HepG2 (cell line): ENCODE measurements around the gene MAPK11. TPM values are rescaled to one million over a fixed set of nuclear protein-coding genes. Genes with fewer than 3 reads are reported as not detected.

Experiments used
- ATF7 ChIP-seq, 2 experiments: fragments of 450-650 bp in 1 of 2; sonication (generic) in 1 of 2; formaldehyde crosslinking in 1 of 2; IDR thresholded peaks; 2 replicates each; pipeline versions ENCODE4 v1.4.0 to v1.6.1; 2016 to 2020; ENCODE audit warnings: antibody characterized with exemption in 1 of 2, mild to moderate bottlenecking in 1 of 2, missing genetic modification reagents in 1 of 2
- CENPT ChIP-seq: sonication (generic); formaldehyde crosslinking; IDR thresholded peaks from 2 replicates; pipeline ENCODE4 v1.8.0; 2022; ENCODE audit warnings: low read depth, mild to moderate bottlenecking, moderate library complexity, missing genetic modification reagents
- CHCHD3 ChIP-seq: sonication (generic); formaldehyde crosslinking; IDR thresholded peaks from 2 replicates; pipeline ENCODE4 v1.8.0; 2022; ENCODE audit warnings: mild to moderate bottlenecking, missing genetic modification reagents, moderate library complexity
- DNMT1 ChIP-seq: sonication (generic); formaldehyde crosslinking; IDR thresholded peaks from 2 replicates; pipeline ENCODE4 v1.5.1; 2020; ENCODE audit warnings: mild to moderate bottlenecking, missing genetic modification reagents
- ELF1 ChIP-seq: sonication (generic); formaldehyde crosslinking; IDR thresholded peaks from 2 replicates; pipeline ENCODE4 v1.4.0; 2020; ENCODE audit warnings: missing genetic modification reagents
- HDAC2 ChIP-seq: sonication (generic); formaldehyde crosslinking; IDR thresholded peaks from 2 replicates; pipeline ENCODE4 v1.4.0; 2020; ENCODE audit warnings: missing genetic modification reagents
- HNF1B ChIP-seq: sonication (generic); formaldehyde crosslinking; IDR thresholded peaks from 2 replicates; pipeline ENCODE4 v1.5.1; 2020; ENCODE audit warnings: mild to moderate bottlenecking, moderate library complexity, missing genetic modification reagents
- HNRNPK ChIP-seq: fragments of 200-400 bp; formaldehyde crosslinking; IDR thresholded peaks from 2 replicates; pipeline ENCODE4 v1.6.1; 2018; ENCODE audit warnings: low read length, low read depth, moderate library complexity, mild to moderate bottlenecking; ENCODE audit not compliant: poor library complexity, severe bottlenecking
- HNRNPLL ChIP-seq: fragments of 200-400 bp; formaldehyde crosslinking; IDR thresholded peaks from 2 replicates; pipeline ENCODE4 v1.6.1; 2017; ENCODE audit warnings: mild to moderate bottlenecking, low read depth, low read length; ENCODE audit not compliant: poor library complexity, severe bottlenecking
- HOXA5 ChIP-seq: sonication (generic); formaldehyde crosslinking; IDR thresholded peaks from 2 replicates; pipeline ENCODE4 v1.4.0; 2020; ENCODE audit warnings: missing genetic modification reagents
- JDP2 ChIP-seq: sonication (generic); formaldehyde crosslinking; IDR thresholded peaks from 2 replicates; pipeline ENCODE4 v1.8.1; 2022; ENCODE audit warnings: missing genetic modification reagents, borderline replicate concordance
- MZF1 ChIP-seq: sonication (generic); formaldehyde crosslinking; IDR thresholded peaks from 2 replicates; pipeline ENCODE4 v1.8.1; 2023; ENCODE audit warnings: mild to moderate bottlenecking, missing genetic modification reagents, borderline replicate concordance
- NBN ChIP-seq: fragments of 450-650 bp; conservative IDR thresholded peaks from 2 replicates; pipeline ENCODE4 v1.6.1; 2017
- PBX2 ChIP-seq: IDR thresholded peaks from 2 replicates; pipeline ENCODE4 v1.6.1; 2016; ENCODE audit warnings: control low read depth
- SP140L ChIP-seq: sonication (generic); formaldehyde crosslinking; IDR thresholded peaks from 2 replicates; pipeline ENCODE4 v1.4.0; 2020; ENCODE audit warnings: missing genetic modification reagents, borderline replicate concordance
- WIZ ChIP-seq: sonication (generic); formaldehyde crosslinking; IDR thresholded peaks from 2 replicates; pipeline ENCODE4 v1.5.1; 2020; ENCODE audit warnings: mild to moderate bottlenecking, missing genetic modification reagents
- ZFP36L2 ChIP-seq: sonication (generic); formaldehyde crosslinking; IDR thresholded peaks from 2 replicates; pipeline ENCODE4 v1.4.0; 2020; ENCODE audit warnings: missing genetic modification reagents
- ZFX ChIP-seq: sonication (generic); formaldehyde crosslinking; IDR thresholded peaks from 2 replicates; pipeline ENCODE4 v1.4.0; 2020; ENCODE audit warnings: mild to moderate bottlenecking, low read depth, missing genetic modification reagents, moderate library complexity
- ZIK1 ChIP-seq: sonication (generic); formaldehyde crosslinking; IDR thresholded peaks from 2 replicates; pipeline ENCODE4 v1.5.0; 2020; ENCODE audit warnings: mild to moderate bottlenecking, low read depth, missing genetic modification reagents, borderline replicate concordance
- ZNF280D ChIP-seq: sonication (generic); formaldehyde crosslinking; IDR thresholded peaks from 2 replicates; pipeline ENCODE4 v1.5.1; 2020; ENCODE audit warnings: mild to moderate bottlenecking, missing genetic modification reagents
- ZNF441 ChIP-seq: sonication (generic); formaldehyde crosslinking; IDR thresholded peaks from 2 replicates; pipeline ENCODE4 v1.7.0; 2021; ENCODE audit warnings: missing genetic modification reagents, borderline replicate concordance
- ZNF557 ChIP-seq: sonication (generic); formaldehyde crosslinking; IDR thresholded peaks from 2 replicates; pipeline ENCODE4 v1.4.0; 2020; ENCODE audit warnings: missing genetic modification reagents
- ZNF572 ChIP-seq: sonication (generic); formaldehyde crosslinking; IDR thresholded peaks from 2 replicates; pipeline ENCODE4 v1.5.1; 2020; ENCODE audit warnings: mild to moderate bottlenecking, missing genetic modification reagents
- ZNF737 ChIP-seq: sonication (generic); formaldehyde crosslinking; IDR thresholded peaks from 2 replicates; pipeline ENCODE4 v1.5.0; 2020; ENCODE audit warnings: missing genetic modification reagents, mild to moderate bottlenecking, borderline replicate concordance
- ZNF746 ChIP-seq: sonication (generic); formaldehyde crosslinking; IDR thresholded peaks from 2 replicates; pipeline ENCODE4 v1.8.0; 2022; ENCODE audit warnings: mild to moderate bottlenecking, missing genetic modification reagents
- polyA plus RNA-seq, 8 experiments: library from polyadenylated mRNA; depleted of rRNA in 3 of 8; stranded (reverse) in 7 of 8; unstranded in 1 of 8; fragments of >200 nt; fragmentation: Illumina TruSeq in 4 of 8; extraction: Trizol in 4 of 8; gene quantifications; 2 replicates each; pipeline versions ENCODE4 v1.2.1 to v1.2.3, GENCODE V29; 2011 to 2016; ENCODE audit warnings: low read depth in 4 of 8, missing spikeins in 1 of 8, mixed read lengths in 1 of 8; ENCODE audit not compliant: insufficient read depth in 1 of 8
- total RNA-seq, 5 experiments: library from RNA; depleted of rRNA; stranded (reverse); fragments of >200 nt; fragmentation: Illumina TruSeq; extraction: Trizol; gene quantifications; 2 replicates each; pipeline ENCODE4 v1.2.3, GENCODE V29; 2016; ENCODE audit warnings: low read depth in 1 of 5

MAPK11 gene
- total and polyA plus RNA-seq, 2 of the 13 experiments (the other 11 are each of a cell fraction or from before 2014, with no cell fraction given): 0.15 to 0.17 TPM

- TF ChIP-seq ATF7 (IDR thresholded peaks at IDR 0.05): no peak
- no peak for TF ChIP-seq ATF7 (CRISPR knock-in tag; IDR thresholded peaks at IDR 0.05)
- TF ChIP-seq ZNF737 (CRISPR knock-in tag): no peak
- TF ChIP-seq ZNF280D (CRISPR knock-in tag): no peak
- TF ChIP-seq ZFP36L2: no peak
- TF ChIP-seq PBX2 (CRISPR knock-in tag): no peak
- TF ChIP-seq CENPT (CRISPR knock-in tag): no peak
- no peak for TF ChIP-seq DNMT1 (CRISPR knock-in tag)
- no peak for TF ChIP-seq HNF1B
- peak; percentile 99 for TF ChIP-seq HNRNPK
- TF ChIP-seq HNRNPLL: peak; percentile 39
- no peak for TF ChIP-seq SP140L (CRISPR knock-in tag)
- no peak for TF ChIP-seq NBN
- TF ChIP-seq HOXA5 (CRISPR knock-in tag): no peak
- TF ChIP-seq ZNF557: no peak
- no peak for TF ChIP-seq ZNF441 (CRISPR knock-in tag)
- no peak for TF ChIP-seq WIZ (CRISPR knock-in tag)
- TF ChIP-seq ELF1: no peak
- TF ChIP-seq ZNF572: no peak
- peak; percentile 82 for TF ChIP-seq ZNF746 (CRISPR knock-in tag)
- no peak for TF ChIP-seq JDP2
- TF ChIP-seq ZFX (CRISPR knock-in tag): peak; percentile 82
- no peak for TF ChIP-seq HDAC2 (CRISPR knock-in tag)
- TF ChIP-seq ZIK1: no peak
- no peak for TF ChIP-seq CHCHD3
- TF ChIP-seq MZF1 (CRISPR knock-in tag): no peak
Measured at GRCh38 chr22:50306753-50307749, 36.9 kb upstream of the MAPK11 start, which contains the start of gene PLXNB2 (continued).
